ENCODE measurements around the gene ELOVL5.

ELOVL5 gene

GRCh38 chr6:53268858-53269608 lies 79.7 kb downstream of the ELOVL5 start:
- no peak for DNase-seq

GRCh38 chr6:53266553-53267090 lies 82.1 kb downstream of the ELOVL5 start:
- no peak for DNase-seq

DNA sequence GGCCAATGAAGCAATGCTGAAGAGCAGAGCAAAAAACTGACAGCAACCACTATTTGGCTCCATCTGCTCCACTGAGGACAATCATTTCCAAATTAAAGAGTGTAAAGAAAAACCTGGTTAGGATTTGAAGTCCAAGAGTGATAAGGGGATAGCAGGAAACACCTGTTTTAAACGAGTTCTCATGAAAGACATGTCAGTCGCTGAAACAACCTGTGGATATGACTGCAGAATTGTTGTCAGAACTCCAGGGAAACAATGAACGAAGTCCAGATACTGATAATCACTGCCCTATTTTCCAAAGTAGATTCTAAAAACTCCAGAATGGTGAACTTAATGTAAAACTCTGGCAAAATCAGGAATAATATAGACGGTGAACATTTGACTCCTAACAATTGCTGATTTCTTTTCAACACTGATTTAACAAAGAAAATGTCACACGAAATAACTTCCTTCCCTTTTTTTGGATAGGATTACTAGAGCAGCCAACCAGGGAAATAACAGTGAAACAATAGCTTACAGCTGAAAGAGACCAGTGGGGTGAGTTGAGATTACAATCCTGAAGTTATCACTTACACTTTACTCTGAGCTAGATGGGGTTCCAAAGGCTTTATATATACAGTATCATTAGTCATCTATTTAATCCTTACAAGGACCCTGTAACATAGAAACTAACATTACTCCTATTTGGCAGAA lies 83.7 kb downstream of the ELOVL5 start:
- no peak for DNase-seq

DNA sequence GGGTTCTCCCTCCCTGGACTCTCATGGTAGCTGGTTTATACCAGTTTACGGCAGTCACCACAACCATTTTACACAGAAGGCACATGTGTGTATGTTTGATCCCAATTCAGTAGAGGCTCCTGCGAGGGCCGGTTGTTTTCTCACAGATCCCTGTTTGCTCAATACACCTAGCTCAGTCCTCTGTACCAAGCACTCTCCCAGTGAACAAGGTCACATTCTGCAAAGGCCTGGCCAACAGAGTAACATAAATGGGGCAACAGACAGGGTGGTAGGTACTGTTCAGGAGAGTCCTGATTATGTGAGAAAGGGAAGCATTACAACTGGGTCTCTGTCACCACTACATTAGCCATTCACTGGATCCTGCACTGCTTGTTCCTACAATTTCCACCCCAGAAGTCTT lies 84.4 kb downstream of the ELOVL5 start:
- DNase-seq = no peak

- no peak for DNase-seq
Measured at GRCh38 chr6:53263917-53264316, 84.8 kb downstream of the ELOVL5 start.

- no peak for DNase-seq
Measured at GRCh38 chr6:53259860-53260580, 88.7 kb downstream of the ELOVL5 start.

DNA sequence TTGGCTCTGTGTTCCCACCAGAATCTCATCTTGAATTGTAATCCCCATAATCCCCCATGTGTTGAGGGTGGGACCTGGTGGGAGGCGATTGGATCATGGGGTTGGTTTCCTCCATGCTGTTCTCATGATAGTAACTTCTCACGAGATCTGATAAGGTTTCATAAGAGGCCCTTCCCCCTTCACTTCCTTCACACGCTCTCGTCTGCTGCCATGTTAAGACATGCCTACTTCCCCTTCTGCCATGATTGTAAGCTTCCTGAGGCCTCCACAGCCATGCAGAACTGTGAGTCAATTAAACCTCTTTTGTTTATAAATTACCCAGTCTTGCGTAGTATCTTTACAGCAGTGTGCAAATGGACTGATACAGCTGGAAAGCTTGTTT lies 90.0 kb downstream of the ELOVL5 start:
- DNase-seq = no peak

DNA sequence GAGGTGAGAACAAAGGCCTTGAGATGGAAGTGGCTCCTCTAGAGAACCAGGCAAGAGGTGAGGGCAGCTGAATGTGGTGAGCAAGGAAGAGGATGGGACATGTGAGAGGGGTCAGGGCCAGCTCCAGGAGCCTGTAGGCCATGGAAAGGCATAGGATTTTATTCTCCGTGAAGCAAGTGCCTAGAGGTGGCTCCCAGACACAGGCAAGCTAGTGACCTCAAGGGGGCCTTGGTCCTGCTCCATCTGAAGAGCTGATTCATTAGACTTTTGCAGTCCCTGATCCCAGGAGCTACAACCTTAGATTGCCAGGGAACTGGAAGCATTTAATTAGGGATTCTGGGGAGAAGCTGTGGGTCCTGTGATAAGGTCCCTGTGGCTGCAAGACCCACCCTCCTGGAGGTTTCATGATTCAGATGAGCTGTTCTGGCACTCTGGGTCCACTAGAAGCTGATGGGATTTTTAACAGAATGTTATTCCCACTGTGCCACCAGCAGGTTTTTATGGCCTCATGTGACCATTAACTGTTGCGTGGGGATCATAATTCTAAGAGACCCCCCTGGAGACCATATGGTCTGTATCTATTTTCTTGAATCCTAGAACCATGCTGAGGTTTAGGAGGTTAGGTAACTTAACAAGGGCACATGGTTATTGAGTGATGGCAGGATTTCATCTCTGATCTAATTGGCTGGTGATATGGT lies 90.5 kb downstream of the ELOVL5 start:
- DNase-seq = no peak

- DNase-seq = no peak
Measured at GRCh38 chr6:53257533-53257932, 91.2 kb downstream of the ELOVL5 start.

GRCh38 chr6:53257001-53257400 lies 91.7 kb downstream of the ELOVL5 start:
- no peak for DNase-seq

- no peak for DNase-seq
Measured at GRCh38 chr6:53252177-53252692, 96.5 kb downstream of the ELOVL5 start.

DNA sequence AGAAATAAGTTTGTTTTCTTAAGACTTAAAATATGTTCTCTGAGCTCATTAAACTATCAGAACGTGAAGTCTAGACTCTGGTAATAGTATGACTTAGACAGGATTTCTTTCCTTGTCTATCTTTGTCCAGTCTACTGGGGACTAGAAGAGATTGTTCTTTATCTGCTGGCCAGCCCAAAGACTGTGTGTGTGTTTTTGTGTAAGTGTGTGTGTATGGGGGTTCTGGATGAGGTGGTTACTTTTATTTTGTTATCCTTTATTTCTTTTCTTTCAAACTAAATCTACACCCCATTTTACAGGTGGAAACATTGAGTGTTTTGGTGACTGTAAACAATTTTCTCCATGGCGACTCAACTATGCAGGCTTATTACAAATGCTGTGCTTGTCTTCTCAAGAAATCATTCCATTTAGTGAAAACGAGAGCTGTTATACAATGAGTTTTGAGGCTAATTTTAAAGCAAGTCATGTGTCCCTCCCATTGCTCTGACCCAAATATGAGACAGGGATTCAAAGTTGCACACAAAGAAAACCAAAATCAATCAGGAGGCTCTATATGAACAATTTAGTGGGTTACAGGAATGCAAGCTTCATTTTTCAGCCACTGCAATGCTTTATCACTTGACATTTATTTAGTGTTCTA lies 97.6 kb downstream of the ELOVL5 start:
- no peak for DNase-seq

DNA sequence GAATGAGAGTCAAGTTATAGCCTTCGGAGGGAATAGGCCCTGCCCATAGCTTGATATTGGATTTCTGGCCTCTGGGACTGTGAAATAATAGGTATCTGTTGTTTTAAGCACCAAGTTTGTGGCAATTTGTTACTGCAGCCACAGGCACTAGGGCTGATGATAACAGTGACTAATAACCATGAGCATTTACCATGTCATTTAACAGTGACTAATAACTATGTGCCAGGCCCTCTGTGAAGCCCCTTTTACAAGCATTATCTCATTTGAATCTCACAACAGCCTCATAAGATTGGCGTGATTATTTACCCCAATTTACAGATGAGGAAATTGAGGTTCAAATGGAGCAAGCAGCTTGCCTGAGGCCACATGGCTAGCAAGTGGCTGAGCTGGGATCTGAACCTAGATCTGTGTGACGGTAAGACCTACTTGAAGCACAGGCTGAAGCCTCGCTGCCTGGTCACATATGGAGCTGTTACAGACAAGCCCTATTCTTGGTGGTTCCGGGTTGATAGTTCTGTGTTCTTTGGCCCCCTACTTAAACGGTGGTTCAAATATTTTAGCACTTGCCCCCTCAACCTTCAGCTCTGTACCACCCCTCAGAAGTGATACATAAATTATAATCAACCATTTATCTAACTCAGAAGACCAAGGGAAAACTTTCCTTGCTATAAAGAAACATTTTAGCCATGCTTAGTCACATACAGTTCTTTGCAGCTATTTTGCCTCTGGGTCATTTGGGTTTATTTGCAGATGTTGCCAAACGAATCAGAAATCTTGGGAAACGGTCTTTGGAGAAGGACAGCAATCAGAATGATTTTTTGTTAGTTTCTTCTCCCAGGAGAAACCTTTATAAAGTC lies 98.3 kb downstream of the ELOVL5 start:
- DNase-seq = no peak

GRCh38 chr6:53246924-53247323 lies 101.8 kb downstream of the ELOVL5 start:
- no peak for DNase-seq

DNA sequence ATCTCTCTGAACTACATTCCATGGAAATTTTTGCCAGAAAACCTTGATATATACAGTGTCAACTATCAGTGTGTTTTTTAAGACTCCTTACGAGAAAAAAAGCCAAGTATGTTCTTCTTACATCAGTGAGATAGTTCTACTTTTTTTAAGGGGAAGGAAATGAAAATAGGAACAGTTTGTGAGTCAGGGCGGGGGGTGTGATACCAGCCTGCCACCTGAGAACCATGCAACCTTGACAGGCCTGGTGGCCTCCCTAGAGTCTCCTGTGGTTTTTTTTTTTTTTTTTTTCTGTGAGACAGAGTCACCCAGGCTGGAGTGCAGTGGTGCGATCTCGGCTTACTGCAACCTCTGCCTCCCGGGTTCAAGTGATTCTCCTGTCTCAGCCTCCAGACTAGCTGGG lies 103.8 kb downstream of the ELOVL5 start:
- peak; percentile 34 for DNase-seq

DNA sequence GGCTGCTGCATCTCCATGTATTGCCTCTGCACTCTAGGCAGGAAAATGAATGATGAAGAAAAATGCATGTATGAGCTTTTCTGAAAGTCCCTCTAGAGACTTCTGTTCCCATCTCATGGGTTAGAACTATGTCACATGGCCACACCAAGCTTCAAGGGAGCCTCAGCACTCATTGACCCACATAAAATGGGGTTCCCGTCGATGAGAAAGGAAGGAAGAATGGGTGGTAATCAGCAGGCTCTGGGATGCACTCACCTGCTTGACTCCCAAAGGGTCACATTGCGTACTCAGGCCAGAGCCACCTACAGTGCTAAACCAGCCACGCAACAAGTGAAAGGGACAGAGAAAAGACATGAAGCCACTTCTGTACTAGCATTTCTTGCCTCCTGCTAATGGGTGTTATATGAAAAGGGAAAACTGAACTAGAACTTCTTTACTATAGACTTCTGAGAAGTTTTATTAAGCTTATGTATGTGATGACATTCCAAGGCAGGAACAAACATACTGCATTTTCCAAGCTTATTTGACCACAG lies 104.3 kb downstream of the ELOVL5 start:
- DNase-seq = no peak

GRCh38 chr6:53241938-53242337 lies 106.8 kb downstream of the ELOVL5 start:
- DNase-seq = no peak

DNA sequence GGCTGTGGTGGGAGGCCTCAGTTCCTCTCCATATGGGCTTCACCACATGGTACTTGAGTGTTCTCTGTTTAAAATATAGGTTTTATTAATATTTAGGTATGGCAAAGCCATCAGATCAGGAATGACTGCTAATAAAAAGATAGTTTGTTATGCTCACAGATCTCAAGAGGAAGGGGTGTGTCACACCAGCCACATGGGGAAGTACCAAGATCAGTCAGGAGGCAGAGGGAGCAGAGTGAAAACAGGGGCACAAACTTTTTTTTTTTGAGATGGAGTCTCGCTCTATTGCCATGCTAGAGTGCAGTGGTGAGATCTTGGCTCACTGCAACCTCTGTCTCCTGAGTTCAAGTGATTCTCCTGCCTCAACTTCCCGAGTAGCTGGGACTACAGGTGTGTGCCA lies 108.0 kb downstream of the ELOVL5 start:
- peak; percentile 13 for DNase-seq

- no peak for DNase-seq
Measured at GRCh38 chr6:53240139-53240538, 108.6 kb downstream of the ELOVL5 start.

- peak; percentile 17 for DNase-seq
Measured at GRCh38 chr6:53239526-53239925, 109.2 kb downstream of the ELOVL5 start.

GRCh38 chr6:53238311-53238710 lies 110.4 kb downstream of the ELOVL5 start:
- no peak for DNase-seq
